ENCODE results near the gene ERBB4. TPM values are rescaled to one million over a fixed set of nuclear protein-coding genes. Genes with fewer than 3 reads are reported as not detected.

ERBB4 gene
- polyA plus RNA-seq, 2 of the 4 experiments (the other 2 are of a cell fraction) = not detected

GRCh38 chr2:211934811-211935210 is 603.8 kb downstream of the ERBB4 start:
- no peak overlapping the region for H3K4me2 ChIP-seq
- DNase-seq (ENCODE audit: low read depth in 1 of 2, low spot score in 1 of 2) = no peak
- FAIRE-seq = no peak

GRCh38 chr2:211931314-211931713 is 607.3 kb downstream of the ERBB4 start:
- Histone ChIP-seq H3K4me2 (no peak overlapping the region), H3K9me3 (no peaks in the 10 kb centered on the region), H3K4me3 (no peak overlapping the region), H3K4me1 (no peaks in the 10 kb centered on the region), H3K27ac (no peak overlapping the region)
- no peak for DNase-seq (ENCODE audit: low read depth in 1 of 2, low spot score in 1 of 2)
- ChIA-PET CTCF (no interaction called here), POLR2A (no interaction called here)
- WGBS (ENCODE audit: missing lambda C conversion rate) = 34% methylated on average over 3 of the region's 3 CpGs
- no peak for ATAC-seq
- no peak for FAIRE-seq
- no peak for TF ChIP-seq HDAC2 (IDR thresholded peaks at IDR 0.05)
- no peak for TF ChIP-seq BHLHE40 (IDR thresholded peaks at IDR 0.05; ENCODE audit: low read depth, low read length)
- no peak for TF ChIP-seq HES2 (IDR thresholded peaks at IDR 0.05)
- no peak for TF ChIP-seq PHF8 (IDR thresholded peaks at IDR 0.05; ENCODE audit: borderline replicate concordance, low read depth)
- no peak for TF ChIP-seq E2F6 (IDR thresholded peaks at IDR 0.05; ENCODE audit: borderline replicate concordance, low read depth)
- TF ChIP-seq JUN (IDR thresholded peaks at IDR 0.05) = no peak
- no peak for TF ChIP-seq SMC3 (IDR thresholded peaks at IDR 0.05)
- no peak for TF ChIP-seq RNF2 (IDR thresholded peaks at IDR 0.05; ENCODE audit: borderline replicate concordance, low read depth)
- TF ChIP-seq CTCF (IDR thresholded peaks at IDR 0.05) = no peak
- no peak for TF ChIP-seq SREBF2 (IDR thresholded peaks at IDR 0.05)
- no peak for TF ChIP-seq RAD21 (conservative IDR thresholded peaks at IDR 0.05 in 1 of 2, IDR thresholded peaks at IDR 0.05 in 1 of 2)
- no peak for TF ChIP-seq EHF (CRISPR knock-in tag; IDR thresholded peaks at IDR 0.05)
- no peak for TF ChIP-seq RARB (CRISPR knock-in tag; IDR thresholded peaks at IDR 0.05)
- TF ChIP-seq ZC3H11A (IDR thresholded peaks at IDR 0.05) = no peak
- TF ChIP-seq CHD2 (IDR thresholded peaks at IDR 0.05; ENCODE audit: low read length, partially characterized antibody) = no peak
- no peak for TF ChIP-seq BCL3 (IDR thresholded peaks at IDR 0.05)
- TF ChIP-seq REST (IDR thresholded peaks at IDR 0.05) = no peak
- no peak for TF ChIP-seq USF2 (IDR thresholded peaks at IDR 0.05)

More at GRCh38 chr2:211934811-211935210, 603.8 kb downstream of the ERBB4 start:
- CTCF ChIA-PET = no interaction called here
- no peak overlapping the region for H3K27ac ChIP-seq
- TF ChIP-seq HES2 (IDR thresholded peaks at IDR 0.05) (no peak), PHF8 (IDR thresholded peaks at IDR 0.05; ENCODE audit: borderline replicate concordance, low read depth) (no peak), BCL3 (IDR thresholded peaks at IDR 0.05) (no peak), MAZ (IDR thresholded peaks at IDR 0.05; ENCODE audit: borderline replicate concordance, low read depth, low read length) (no peak), EP300 (IDR thresholded peaks at IDR 0.05) (no peak)
- no peak for ATAC-seq
- 9% methylated on average over 1 of the region's 1 CpG for WGBS (ENCODE audit: missing lambda C conversion rate)
- H3K9me3 ChIP-seq = no peaks in the 10 kb centered on the region
- H3K4me3 ChIP-seq = no peak overlapping the region
- H3K4me1 ChIP-seq = no peaks in the 10 kb centered on the region
- POLR2A ChIA-PET = no interaction called here
